Suppressor macrophage (primary cell): ENCODE measurements around the gene TCL1B.
"Not testable (repeated sequence)": the region's sequence is repeated elsewhere in the genome, so short reads cannot be mapped to it uniquely, and the experiment has no call there.

ENCODE experiments used
- DNase-seq, 4 experiments: peaks; one replicate each; pipeline ENCODE4 v3.0.0-alpha.2; 2020 to 2022

Gene TCL1B

DNA sequence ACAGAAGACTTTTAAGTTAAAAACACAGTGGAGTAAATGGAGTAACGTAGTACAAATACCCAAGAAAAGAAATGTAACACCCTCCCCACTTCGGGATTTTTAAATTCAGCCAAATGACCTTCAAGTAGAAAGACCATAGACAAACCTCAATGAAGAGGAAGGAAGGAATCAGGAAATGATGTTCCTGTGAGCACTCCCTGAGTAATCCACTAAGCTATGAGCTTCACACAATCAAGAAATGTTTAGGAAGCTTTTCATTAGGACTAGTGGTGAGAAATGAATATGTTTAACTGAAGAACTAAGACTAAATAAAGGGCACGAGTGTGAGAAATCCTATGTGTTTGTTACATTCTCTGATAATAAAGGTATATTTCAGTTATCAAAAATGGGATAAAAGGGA is 17.6 kb downstream of the TCL1B start:
- no peak for DNase-seq

DNA sequence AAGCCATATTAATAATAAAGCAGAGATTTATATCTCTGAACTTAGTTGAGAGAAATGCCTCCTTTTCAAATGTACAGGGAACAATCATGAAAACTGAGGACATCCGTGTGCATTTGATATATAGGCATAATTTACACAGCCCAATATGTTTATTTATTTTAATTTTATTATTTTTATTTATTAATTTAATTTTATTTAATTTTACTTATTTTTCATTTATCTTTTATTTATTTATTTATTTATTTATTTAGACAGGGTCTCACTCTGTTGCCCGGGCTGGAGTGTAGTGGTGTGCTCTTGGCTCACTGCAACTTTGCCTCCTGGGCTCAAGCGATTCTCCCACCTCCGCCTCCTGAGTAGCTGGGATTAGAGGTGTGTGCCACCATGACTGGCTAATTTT is 19.3 kb downstream of the TCL1B start:
- no peak for DNase-seq

DNA sequence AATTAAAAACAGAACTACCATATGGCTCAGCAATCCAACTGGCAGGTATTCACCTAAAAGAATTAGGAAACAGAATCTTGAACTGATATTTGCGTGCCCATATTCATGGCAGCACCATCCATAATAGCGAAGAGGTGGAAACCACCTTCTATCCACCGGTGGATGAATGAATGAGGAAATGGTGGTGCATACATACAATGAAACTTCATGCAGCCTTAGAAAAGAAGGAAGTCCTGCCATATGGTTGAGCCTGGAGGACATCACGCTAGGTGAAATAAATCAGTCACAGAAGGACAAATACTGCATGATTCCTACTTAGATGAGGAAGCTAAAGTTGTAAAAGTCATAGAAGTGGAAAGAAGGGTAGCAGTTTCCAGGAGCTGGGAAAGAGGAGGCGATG is 21.1 kb downstream of the TCL1B start:
- no peak for DNase-seq

DNA sequence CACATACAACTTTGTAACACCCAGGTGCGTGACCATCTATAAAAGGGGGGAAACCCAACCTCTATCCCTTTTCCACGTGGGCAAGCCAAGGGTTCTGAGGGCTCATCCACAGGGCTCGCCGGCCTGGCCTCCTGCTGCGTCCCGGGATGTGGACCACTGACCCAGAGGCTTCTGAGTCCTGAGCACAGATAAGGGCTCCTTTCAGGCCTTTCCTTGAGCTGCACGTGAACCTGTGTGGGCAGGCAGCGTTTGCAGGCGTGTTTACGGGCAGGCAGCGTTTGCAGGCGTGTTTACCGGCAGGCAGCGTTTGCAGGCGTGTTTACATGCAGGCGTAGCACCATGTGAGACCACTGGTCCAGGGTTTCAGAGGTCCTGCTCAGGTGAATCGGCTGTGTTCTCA is 23.9 kb downstream of the TCL1B start:
- DNase-seq = no peak

DNA sequence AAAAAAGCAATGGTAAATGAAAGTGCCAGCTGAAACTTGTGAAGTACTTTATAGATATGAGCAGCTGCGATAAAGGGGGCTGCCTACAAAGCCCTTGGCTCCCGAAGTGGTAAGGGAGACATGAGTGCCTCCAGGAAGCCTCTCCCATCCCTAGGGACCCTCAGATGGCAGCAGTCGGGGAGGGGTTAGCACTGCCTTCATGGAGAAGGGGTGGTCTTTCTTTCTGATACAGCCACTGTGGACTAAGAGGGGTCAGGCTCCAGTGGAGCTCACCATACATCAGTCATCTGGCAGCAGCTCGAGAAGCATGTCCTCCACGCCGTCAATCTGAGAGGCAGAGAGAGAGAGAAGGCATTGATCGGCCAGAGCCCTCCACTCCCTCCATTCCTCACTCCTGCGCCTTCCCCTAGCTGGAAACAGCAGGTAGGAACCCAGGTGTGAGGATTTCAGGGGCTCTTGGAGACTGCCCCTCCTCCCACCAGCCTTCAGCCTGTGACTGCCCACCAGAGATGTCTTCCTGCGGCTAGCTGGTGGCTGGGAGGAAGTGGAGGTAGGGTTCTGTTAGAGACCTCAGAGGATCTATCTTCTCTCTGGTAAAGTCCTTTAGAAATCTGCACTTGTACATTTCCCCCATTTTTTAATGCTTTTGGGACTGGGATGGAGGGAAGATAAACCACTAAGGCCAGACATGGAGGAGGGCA is 25.4 kb downstream of the TCL1B start:
- DNase-seq = no peak

DNA sequence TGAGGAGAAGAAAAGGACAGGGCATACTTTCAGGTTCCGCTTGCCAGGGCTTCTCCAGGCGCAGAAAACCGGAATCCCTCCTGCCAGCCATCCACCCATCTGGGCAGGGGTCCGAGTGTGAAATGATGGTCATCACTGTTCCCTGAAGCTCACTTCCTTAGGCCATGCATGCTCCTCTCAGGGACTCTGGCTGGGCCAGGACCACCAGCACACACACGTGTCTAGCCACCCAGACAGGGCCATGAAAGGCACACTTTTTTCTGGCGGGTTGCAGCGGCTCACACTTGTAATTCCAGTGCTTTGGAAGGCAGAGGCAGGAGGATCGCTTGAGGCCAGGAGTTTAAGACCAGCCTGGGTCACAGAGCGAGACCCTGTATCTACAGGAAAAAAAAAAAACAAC is 26.2 kb downstream of the TCL1B start:
- DNase-seq = no peak

DNA sequence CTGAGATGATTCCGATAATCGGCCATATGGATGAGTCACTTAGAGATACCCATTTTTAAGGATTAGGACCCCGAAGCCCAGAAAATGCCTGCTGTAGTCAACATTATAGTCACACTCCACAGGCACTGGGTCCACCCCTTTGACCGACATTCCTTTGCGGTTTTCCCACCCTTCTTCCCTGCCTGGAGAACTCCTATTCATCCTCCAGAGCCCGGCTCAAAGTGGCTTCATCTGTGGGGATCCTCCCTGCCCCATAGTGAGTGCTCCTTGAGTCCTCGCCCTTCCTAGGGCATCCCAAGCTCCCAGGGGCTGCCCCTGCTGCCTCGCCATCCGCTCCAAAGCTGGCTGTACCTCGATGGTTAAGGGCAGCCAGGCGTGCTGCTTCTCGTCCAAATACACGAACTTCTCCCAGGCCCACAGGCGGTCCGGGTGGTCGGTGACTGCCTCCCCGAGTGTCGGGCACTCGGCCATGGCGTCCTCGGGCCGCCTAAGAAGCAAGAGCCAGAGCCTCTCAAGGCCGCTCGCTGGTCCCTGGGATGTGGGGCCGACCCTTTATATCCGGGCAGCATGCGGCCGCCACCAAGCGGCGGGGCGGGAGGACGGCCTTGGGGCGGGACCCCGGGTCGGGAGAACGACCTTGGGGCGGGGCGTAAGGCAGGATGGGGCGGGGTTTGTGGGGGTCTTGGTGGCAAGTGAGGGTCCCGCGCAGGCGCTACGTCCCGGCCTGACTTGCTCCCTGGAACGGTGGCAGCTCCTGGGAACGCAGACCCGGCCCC is 27.6 kb downstream of the TCL1B start, which contains the start of gene TCL1A:
Gene TCL1A, minus strand, starts transcription at position 530 of the 776 bp plus-strand sequence. Its CDS starts 59 bp downstream, at position 471.
- DNase-seq = no peak

DNA sequence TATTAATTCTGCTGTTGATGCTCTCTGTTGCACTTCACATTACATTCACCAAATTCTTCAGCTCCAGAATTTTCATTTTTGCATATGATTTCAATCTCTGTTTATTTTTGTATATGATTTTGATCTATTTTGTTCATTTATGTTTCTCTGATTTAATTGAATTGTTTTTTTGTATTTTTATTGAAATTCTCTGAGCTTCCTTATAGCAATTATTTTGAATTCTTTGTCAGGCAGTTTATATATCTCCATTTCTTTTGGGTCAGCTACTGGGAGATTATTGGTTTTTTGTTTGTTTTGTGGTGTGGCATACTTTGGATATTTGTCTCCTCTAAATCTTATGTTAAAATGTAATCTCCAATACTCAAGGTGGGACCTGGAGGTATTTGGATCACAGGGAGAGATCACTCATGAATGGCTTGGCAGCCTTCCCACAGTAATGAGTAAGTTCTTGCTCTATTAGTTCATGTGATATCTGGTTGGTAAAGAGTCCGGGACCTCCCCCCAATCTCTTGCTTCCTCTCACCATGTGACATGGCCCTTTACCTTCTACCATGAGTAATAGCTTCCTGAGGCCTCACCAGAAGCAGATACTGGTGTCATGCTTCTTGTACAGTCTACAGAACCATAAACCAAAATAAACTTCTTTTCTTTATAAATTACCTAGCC is 36.4 kb downstream of the TCL1B start:
- no peak for DNase-seq

DNA sequence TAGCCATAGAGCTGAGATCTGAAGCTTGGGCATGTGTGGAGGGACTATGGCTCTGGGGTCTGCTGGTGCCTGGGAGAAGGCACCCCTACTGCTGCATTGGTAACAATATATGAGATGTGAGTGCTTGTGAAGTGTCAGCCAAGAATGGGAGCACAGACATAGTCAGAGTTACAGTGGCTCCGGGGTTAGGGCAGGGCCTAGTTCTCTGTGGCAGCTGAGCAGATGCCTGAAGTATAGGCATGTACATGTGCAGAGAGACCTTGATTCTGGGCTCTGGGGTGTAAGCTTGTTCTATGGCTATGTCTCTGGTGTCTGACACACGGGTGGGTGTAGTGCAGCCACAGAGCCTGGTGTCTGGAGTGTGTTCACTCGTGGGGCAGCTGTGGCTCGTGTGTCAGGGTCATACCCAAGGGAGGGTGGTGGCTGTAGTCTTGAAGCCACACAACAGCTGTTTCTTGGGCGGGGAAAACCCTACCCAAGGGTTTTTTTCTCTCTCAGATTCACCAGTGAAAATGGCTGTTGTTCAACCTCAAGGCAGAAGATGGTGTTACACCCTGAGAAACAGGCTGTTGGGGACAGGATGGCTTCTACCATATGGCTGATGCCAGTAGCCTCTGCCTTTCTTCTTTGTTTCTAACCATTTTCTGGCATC is 39.6 kb downstream of the TCL1B start:
- DNase-seq = no peak

DNA sequence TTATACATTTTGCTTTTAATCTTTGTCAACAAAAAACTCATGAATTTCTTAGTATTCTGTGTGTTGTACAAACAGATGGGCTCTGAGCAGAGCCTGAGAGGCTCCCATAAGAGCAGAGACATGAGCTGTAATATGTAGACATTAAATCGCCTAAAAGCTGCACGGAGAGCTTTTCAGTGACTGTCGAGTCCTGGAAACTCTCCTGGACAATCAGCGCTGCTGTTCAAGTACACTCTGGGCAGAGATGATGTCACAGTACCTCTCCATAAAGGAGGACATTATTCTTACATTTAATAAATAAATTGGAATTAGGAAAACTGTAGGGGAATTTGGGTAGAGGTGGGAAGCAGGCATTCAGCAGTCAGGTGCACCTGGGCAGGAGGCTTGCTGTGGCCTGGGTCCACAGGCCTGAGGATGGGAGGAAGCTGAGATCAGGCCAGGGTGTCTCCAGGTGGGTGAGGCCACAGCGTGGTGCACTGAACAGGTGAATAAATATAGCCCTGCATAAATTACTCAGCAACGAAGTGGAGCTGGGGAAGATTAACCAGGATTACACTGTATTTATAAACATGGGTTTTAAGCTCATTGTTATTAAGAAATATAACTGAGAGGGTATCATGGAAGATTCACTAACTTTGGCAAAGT is 41.0 kb downstream of the TCL1B start:
- no peak for DNase-seq

DNA sequence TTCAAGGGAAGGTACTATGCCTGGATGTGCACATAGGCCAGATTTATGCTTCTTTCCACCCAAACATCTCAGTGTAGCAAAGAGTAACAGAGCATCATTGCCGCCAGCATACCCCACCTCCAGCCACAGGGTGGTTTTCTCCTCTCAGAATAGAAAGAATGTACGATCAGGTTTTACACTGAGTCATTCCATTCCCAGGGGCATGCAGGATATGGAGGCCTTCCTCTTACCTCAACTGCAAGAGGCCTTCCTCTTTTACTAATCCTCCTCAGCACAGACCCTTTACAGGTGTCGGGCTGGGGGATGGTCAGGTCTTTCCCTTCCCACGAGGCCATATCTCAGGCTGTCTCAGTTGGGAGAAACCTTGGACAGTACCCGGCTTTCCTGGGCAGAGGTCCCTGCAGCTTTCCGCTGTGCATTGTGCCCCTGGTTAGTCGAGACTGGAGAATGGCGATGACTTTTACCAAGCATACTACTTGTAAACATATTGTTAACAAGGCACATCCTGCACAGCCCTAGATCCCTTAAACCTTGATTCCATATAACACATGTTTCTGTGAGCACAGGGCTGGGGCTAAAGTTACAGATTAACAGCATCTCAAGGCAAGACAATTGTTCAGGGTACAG is 43.3 kb downstream of the TCL1B start:
- DNase-seq = not testable (repeated sequence)

DNA sequence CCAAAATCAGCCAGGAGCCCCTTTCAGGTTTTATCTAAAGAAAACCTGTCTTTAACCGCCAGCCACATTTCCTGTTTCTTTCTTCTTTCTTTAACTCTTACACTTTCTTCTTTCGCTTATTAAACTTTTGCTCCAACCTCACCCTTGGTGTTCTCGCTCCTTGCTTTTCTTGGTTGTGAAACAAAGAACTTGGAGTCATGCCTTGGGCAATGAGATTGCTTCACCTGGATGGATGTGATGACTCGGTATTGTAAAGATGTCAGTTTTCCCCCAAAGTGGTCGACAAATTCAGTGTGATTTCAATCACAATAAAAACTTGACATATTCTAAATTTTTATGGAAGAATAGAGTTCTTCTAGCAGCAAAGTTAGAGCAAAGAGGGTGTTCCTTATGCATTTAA is 43.9 kb downstream of the TCL1B start:
- DNase-seq = no peak

DNA sequence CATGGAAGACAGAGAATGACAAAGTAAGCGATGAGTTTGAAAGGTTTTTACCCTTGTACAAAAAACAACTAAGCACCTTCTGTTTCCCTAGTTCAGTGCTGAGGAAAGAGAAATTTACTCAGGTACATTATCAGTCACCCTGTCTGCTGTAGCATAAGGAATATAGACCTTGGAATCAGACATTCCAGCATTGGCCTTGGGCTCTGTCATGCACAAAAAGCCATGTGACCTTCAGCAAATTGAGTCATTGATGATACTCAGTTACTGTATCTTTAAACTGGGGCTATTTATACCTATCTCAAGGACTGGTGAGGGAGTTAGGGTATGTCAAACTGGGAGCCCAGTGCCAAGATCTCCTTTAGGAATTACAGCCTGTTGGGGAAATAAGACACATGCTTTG is 47.0 kb downstream of the TCL1B start:
- DNase-seq = no peak

DNA sequence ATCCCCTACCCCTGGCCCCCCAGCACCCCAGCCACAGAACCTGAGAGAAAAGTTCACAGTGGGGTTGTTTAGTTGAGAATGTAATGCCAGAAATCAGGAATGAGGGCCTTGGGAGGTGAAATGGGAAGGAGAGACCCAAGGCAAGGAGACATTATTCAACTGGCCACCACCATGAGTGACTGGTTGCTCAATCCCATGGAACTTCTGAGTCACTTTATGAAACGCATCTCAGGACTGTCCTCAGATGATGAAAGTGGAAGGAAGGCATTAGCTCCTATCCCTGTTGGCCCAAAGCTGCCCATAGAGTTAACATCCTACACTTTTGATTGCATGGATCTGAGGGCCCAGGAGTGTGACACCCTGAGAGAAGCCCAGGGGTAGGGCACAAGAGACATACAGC is 53.1 kb downstream of the TCL1B start:
- no peak for DNase-seq

DNA sequence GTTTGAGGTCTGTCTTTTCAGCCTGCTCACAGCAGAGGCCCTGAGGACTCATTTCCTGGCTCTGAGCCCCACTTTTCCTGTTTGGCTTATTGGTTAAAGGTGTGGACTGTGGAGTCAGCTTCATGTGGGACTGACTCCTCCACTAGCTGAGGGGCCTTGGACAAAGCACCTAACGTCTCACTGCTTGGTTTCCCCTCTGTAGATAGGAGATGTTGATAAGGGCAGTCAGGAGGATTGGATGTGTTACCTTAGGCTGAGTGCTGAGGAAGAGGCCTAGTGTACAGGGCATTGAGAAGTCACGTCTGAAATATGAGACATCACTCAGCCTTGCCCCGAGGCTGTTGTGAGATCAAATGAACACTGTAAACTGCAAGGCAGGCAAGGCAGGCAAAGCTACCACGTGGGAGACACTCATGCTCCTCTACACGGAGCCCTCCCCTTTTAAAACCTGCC is 54.8 kb downstream of the TCL1B start:
- DNase-seq = no peak

DNA sequence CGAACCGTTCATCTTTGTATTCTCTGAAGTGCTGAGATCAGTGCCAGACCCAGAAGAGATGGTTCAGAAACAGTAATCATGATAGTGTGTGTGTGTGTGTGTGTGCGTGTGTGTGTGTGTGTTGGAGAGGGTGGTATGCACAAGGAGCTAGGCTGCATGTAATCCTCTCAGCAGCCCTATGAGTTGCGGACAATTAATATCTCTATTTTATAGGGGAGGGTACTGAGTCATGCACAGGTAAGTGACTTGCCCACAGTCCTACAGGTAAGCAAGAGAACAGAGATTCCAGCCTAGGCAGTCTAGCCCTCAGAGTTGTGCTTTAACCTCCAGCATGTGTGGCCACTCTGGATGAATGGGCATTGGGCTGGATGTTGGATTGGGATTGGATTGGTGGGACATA is 55.6 kb downstream of the TCL1B start:
- DNase-seq = no peak
